Measurements from ENCODE around the gene GUCA1C. TPM values are rescaled to one million over a fixed set of nuclear protein-coding genes. Genes with fewer than 3 reads are reported as not detected.

GUCA1C gene
- total and polyA plus RNA-seq, 2 of the 8 experiments (the other 6 are each of a cell fraction or from before 2014, with no cell fraction given): not detected

DNA sequence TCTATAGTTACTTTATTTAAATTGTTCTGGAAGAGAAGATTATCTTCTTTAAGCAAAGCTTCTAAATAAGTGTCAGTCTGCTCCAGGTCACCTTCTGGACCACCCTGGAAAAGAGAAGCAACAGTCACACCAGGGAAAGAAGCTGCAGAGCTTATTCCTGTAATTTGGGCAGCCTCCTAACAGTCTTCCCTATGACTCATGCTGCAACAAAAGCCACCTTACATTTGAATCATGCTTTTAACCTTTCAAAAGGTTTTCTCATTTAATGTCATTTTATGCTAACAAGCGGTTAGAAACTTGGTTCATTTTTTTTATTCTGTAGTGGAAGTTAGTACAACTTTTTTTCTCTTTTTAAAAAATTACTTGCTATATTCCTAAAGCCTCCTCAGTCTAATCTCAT, 5.3 kb upstream of the GUCA1C start:
- Histone ChIP-seq H3K23me2 (ENCODE audit: low read depth, low read length) (no peaks in the 10 kb centered on the region), H3K9me3 (ENCODE audit: insufficient read depth in 2 of 2, low read depth in 1 of 2, low read length in 1 of 2) (no peaks in the 10 kb centered on the region), H4K5ac (ENCODE audit: insufficient read length, low read depth, low read length) (no peak overlapping the region), H3K56ac (replicated peaks; ENCODE audit: insufficient read length, low read depth, low read length) (no peak overlapping the region), H3K18ac (ENCODE audit: extremely low read depth, low read length) (no peak overlapping the region), H3K4me3 (ENCODE audit: extremely low read depth in 1 of 4, insufficient read depth in 2 of 4, low read depth in 3 of 4, low read length in 4 of 4) (no peak overlapping the region), H2AK5ac (ENCODE audit: low read depth, low read length) (no peak overlapping the region), H2AFZ (ENCODE audit: low read length) (no peak overlapping the region), H3K27ac (ENCODE audit: low read depth, low read length) (no peak overlapping the region), H3K23ac (ENCODE audit: insufficient read length) (no peak overlapping the region), H4K8ac (ENCODE audit: extremely low read depth, insufficient read depth, low read length) (no peak overlapping the region), H3K36me3 (ENCODE audit: control insufficient read depth in 2 of 4, insufficient read depth in 4 of 4, low read length in 3 of 4) (no peaks in the 10 kb centered on the region), H3K4me2 (ENCODE audit: insufficient read depth in 1 of 2, low read depth in 2 of 2, low read length in 2 of 2) (no peak overlapping the region), H3K27me3 (replicated peaks in 1 of 4; ENCODE audit: control insufficient read depth in 3 of 4, extremely low read depth in 1 of 4, insufficient read depth in 3 of 4, low read length in 3 of 4) (no peaks in the 10 kb centered on the region), H2BK15ac (ENCODE audit: low read length) (no peak overlapping the region), H3K79me1 (ENCODE audit: low read depth, low read length) (no peaks in the 10 kb centered on the region), H2BK12ac (ENCODE audit: low read depth, low read length) (no peak overlapping the region), H3K14ac (ENCODE audit: insufficient read length) (no peak overlapping the region), H4K91ac (replicated peaks; ENCODE audit: insufficient read length, low read length) (no peak overlapping the region), H3K4me1 (replicated peaks in 1 of 4; ENCODE audit: control insufficient read depth in 3 of 4, insufficient read depth in 4 of 4, low read length in 3 of 4) (no peaks in the 10 kb centered on the region), H2BK5ac (ENCODE audit: low read depth, low read length) (no peak overlapping the region), H3K79me2 (ENCODE audit: control insufficient read depth in 1 of 2, insufficient read depth in 2 of 2, low read length in 2 of 2) (no peaks in the 10 kb centered on the region), H2BK20ac (ENCODE audit: low read length) (no peak overlapping the region), H3K9ac (replicated peaks in 1 of 4; ENCODE audit: extremely low read depth in 1 of 4, low read depth in 3 of 4, low read length in 3 of 4) (no peak overlapping the region), H3K4ac (replicated peaks; ENCODE audit: insufficient read length, low read depth, low read length) (no peak overlapping the region), H4K20me1 (replicated peaks in 1 of 2; ENCODE audit: control insufficient read depth in 1 of 2, insufficient read depth in 2 of 2, low read length in 2 of 2) (no peaks in the 10 kb centered on the region), H2BK120ac (replicated peaks; ENCODE audit: low read depth, low read length) (no peak overlapping the region)
- ChIA-PET CTCF (ENCODE audit: partially characterized antibody) (interaction anchor here (1.3 to 2.3 kb wide), 2 partner anchors 44 to 123 kb away, joined by 4 to 10 read pairs; no protein-coding TSS in a partner anchor), POLR2A (ENCODE audit: partially characterized antibody) (no interaction called here)
- no peak for FAIRE-seq
- 30% methylated on average over 1 of the region's 1 CpG; no CpG with 5 or more reads in 1 of the 2 experiments for WGBS, 2 experiments (ENCODE audit: extremely low coverage in 1 of 2, insufficient coverage in 1 of 2, insufficient read length in 1 of 2, insufficient replicate concordance in 2 of 2, low coverage in 1 of 2, low lambda C conversion rate in 2 of 2, missing lambda C conversion rate in 1 of 2)
- DNase-seq (ENCODE audit: low read depth in 1 of 2, low spot score in 2 of 2): no peak
- no peak for TF ChIP-seq SP1 (IDR thresholded peaks at IDR 0.05; ENCODE audit: low read depth, low read length)
- TF ChIP-seq BACH1 (IDR thresholded peaks at IDR 0.05; ENCODE audit: low read length): no peak
- peak; percentile 52; the same call in 1 of the 2 replicates for TF ChIP-seq JUND (IDR thresholded peaks at IDR 0.05; ENCODE audit: low read length)
- TF ChIP-seq, protein P1, sequence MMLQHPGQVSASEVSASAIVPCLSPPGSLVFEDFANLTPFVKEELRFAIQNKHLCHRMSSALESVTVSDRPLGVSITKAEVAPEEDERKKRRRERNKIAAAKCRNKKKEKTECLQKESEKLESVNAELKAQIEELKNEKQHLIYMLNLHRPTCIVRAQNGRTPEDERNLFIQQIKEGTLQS (IDR thresholded peaks at IDR 0.05; ENCODE audit: insufficient read depth, low read depth, low read length): no peak
- no peak for TF ChIP-seq CBX5 (IDR thresholded peaks at IDR 0.05; ENCODE audit: low read depth, low read length)
